Hair follicle dermal papilla cell (primary cell): ENCODE results near the gene MAPK11. TPM values are rescaled to one million over a fixed set of nuclear protein-coding genes. Genes with fewer than 3 reads are reported as not detected.

ENCODE experiments used
- total RNA-seq: library from RNA; depleted of rRNA; stranded (reverse); fragments of >200 nt; gene quantifications from 2 replicates; pipeline ENCODE4 v1.2.3, GENCODE V29; 2012

MAPK11 gene
- total RNA-seq = 6.1 and 7.6 TPM in 2 replicates

DNA sequence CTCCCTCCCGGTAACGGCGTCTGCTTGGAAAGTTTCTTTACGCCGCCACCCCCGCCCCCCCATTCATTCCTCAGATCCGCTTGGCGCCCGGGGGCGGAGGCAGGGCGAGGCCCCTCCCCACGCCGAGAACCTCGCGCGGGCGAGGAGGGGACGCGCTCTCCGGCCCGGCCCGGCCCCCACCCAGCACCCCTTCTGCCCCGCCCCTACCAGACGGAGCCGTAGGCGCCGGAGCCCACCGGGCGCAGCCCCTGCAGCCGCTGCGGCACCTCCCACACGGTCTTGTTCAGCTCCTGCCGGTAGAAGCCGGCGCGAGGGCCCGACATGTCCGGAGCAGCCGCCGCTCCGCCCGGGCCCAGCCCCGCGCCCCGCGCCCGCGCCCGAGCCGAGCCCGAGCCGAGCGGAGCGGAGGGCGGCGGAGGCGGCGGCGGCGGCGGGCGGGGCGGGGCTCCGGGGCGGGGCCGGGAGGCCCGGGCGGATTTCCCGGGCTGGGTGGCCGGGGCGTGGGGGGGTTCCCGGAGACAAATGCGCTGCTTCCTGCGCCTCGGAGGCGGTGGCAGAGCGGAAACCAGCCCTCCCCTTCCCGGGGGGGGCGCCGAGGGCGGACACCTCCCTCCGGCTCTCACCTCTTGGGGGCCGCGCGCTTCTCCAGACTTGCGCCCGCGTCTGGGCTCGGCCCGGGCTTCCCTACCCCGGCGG is at the start of gene MAPK11:
TSS of gene MAPK11 (minus strand) at position 411 of the 696 bp plus-strand sequence. CDS start at position 323, 88 bp downstream.

DNA sequence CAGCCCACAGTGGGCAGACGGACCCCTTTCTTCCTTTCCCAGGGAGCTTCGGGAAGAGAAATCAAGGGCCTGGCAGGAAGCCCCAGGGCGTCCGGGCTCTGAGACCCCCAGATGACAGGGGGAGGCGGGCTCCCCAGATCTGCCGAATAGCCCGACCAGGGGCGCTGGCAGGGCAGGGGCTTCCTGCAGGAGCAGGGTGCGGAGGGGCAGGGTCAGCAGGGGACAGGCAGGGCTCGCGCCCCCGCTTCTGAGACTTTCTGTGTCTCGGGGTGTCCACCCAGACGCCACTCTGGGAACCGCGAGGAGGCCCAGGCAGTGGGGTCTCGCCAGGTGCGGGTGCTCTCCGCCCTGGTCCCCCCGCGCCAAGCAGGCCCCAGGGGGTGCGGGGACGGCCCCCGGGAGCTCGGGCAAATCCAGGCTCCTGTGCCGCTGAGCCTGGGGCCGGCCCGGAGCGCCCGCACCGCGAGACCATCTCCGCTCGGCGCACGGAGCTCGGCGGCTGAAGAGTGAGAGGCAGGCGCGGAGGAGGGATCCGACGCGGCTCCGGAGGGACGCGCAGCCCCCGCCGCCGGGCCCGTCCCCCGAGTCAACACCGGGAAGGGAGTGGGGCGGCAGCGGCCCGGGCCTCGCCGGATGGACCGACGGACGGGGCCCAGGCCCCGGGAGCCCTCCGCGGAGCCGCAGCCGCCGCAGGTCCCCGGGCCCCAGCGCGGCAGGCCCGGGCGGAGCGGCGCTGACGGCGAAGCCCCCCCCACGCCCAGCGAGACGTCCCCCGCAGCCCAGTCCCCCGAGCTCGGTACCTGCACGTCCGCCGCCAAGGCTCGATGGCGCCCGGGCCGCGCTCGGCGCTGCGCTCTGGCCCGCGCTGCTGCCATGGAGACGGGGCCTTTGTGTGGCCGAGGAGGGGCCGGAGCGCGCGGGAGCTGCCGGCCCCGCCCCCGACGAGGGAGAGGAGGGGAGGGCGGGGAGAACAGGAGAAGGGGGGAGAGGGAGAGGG is 36.9 kb upstream of the MAPK11 start, which contains the start of gene PLXNB2:
TSS of gene PLXNB2 (minus strand) at position 894 of the 997 bp plus-strand sequence. CDS start 17,062 bp downstream, outside the sequence.

DNA sequence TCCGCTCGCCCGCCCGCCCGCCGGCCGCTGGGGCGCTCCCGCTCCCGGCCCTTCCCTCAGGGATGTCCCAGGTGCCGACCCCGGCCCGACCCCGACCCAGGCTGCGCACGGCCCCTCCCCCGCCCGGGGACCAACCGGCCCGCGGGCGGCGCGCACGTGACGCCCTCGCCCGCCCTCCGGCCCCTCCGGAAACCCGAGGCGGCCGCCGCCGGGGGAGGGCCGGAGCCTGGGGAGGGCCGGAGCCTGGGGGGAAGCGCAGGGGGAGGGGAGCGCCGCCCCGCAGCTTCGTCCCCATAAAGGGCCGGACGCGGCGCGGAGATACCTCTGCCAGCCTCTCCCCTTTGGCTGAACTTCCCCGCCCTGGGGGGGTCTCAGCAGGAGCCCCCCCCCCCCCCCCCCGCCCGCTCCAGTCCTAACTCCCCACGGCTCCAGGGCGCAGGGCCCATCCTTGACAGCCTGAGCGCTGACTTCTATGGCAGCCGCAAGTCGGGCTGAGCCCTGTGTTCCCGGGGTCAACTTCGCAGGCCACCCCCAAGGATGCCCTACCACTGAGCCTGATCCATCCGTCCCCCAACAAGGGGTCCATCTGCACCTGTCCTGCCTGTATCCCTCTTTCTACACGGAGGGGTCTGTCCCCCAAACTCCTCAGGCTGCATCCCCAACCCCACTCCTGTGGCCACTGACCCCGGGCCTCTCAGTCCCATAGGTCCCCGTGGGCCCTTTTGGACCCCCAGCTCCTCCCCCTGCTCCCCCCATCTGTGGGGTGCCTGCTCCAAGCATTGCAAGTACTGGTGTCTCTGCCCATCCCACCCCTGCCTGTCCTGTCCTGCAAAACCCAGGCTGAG is 8.3 kb downstream of the MAPK11 start, which contains the start of gene MAPK12:
TSS of gene MAPK12 (minus strand) at position 69 of the 845 bp plus-strand sequence. CDS start 174 bp downstream, outside the sequence.

DNA sequence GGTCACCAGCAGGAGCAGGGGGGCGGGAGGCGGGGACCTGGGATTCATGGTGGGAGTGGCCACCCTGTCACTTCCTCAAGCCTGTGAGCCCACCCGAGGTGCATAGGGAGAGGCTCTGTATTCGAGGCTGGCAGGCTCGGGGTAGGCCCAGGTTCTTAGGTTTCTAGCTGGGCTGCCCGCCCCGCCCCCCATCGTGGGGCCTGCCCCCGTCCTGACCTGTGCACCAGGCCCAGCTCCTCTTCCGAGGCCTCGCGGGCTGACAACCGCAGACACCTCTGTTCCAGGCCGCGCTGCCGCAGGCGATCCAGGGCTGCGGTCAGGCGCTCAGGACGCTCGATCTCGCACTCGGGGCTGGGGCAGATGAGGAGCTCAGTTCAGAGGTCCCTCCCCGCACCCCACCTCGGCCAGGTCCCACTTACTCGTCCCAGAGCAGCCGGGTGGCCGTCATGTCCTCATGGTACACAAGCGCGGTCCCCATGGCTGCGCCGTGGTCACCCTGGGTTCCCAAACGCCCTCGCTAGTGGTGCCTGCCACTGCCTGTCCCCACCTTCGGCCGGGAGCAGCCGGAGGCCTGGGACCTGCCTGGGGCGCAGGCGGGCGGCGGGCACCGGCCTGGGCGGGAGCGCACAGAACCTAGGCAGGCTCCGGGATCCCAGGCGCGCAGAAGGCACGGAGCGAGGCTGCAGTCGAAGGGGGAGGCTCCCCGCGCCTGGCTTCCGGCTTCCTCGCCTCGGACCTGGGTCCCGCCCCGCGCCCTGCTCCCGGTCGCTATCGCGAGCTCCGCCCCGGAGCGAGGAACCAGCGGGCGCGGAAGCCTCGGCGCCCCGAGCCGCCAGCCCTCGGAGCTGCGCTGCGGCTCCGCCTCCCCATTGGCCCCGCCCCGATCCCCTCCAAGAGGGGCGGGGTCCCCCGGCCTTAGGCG is 19.4 kb downstream of the MAPK11 start, which contains the start of gene HDAC10:
TSS of gene HDAC10 (minus strand) at position 711 of the 922 bp plus-strand sequence. CDS start at position 478, 233 bp downstream.

DNA sequence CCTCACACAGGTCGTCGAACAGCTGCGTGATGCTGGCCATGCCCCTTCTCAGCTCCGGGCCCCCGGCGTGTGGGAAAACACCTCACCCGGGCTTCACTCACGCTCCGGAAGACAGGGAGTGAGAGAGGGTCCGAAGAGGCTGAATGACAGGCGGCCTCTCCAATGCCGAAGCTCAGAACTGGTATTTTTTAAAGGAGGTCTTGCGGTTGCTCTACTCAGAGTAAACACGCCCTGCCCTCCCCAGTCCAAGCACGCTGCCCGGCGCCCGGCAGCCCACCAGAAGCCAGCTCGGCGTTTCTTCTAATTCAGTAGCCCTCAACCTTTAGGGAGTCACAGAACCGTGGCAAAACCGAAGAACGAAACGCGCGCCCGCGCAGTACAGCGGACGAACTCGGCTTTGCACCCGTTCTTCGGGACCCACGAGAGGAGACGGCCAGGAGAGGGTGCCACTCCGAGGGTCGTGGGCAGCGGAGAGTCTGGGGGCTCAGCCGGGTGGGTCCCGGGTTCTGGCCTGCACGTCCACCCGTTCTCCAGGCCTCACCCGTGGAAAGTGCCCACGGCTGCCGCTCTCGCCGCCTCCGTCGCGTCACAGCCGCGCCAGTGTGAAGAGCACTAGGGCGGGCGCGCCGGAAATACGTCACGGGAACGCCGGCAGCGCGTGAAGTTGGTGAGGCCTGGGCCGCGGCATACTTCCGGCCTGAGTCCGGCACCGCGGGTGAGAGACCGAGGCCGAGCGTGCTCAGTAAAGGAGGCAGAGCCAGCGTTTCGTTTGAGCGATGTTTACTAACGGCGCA is 25.6 kb downstream of the MAPK11 start, which contains the start of gene TUBGCP6:
TSS of gene TUBGCP6 (minus strand) at position 604 of the 794 bp plus-strand sequence. CDS start at position 40, 564 bp downstream.

Other genes starting within 250 kb of the MAPK11 start
- gene TTLL8, start 212.1 kb downstream of the MAPK11 start, total RNA-seq = not detected in 2 replicates
- under 0.01 TPM in 1 of 2 replicates, not detected in the other for gene MLC1, start 185.0 kb downstream of the MAPK11 start, total RNA-seq
- 2.6 TPM in 2 replicates for gene MOV10L1, start 180.4 kb downstream of the MAPK11 start, total RNA-seq
- gene PANX2, start 99.6 kb downstream of the MAPK11 start, total RNA-seq = 0.36 and 0.65 TPM in 2 replicates
- gene TRABD, start 84.5 kb downstream of the MAPK11 start, total RNA-seq = 22.5 and 23.2 TPM in 2 replicates
- 12.3 and 20.6 TPM in 2 replicates for gene SELENOO, start 69.4 kb downstream of the MAPK11 start, total RNA-seq
- gene TUBGCP6, start 25.4 kb downstream of the MAPK11 start, total RNA-seq = 36.3 and 40.6 TPM in 2 replicates
- 20.8 and 24.2 TPM in 2 replicates for gene HDAC10, start 19.1 kb downstream of the MAPK11 start, total RNA-seq
- gene MAPK12, start 8.7 kb downstream of the MAPK11 start, total RNA-seq = 25.0 and 38.6 TPM in 2 replicates
- 125 and 138 TPM in 2 replicates for gene PLXNB2, start 37.3 kb upstream of the MAPK11 start, total RNA-seq
- gene DENND6B, start 56.6 kb upstream of the MAPK11 start, total RNA-seq = 4.9 and 6.0 TPM in 2 replicates
- 66.5 and 71.2 TPM in 2 replicates for gene PPP6R2, start 72.9 kb upstream of the MAPK11 start, total RNA-seq
- gene SBF1, start 204.7 kb upstream of the MAPK11 start, total RNA-seq = 83.8 and 100 TPM in 2 replicates
- 4.5 and 9.6 TPM in 2 replicates for gene ADM2, start 211.2 kb upstream of the MAPK11 start, total RNA-seq
- not detected in 2 replicates for gene MIOX, start 216.5 kb upstream of the MAPK11 start, total RNA-seq
- 82.6 and 93.6 TPM in 2 replicates for gene LMF2, start 237.3 kb upstream of the MAPK11 start, total RNA-seq
- 23.3 and 24.8 TPM in 2 replicates for gene NCAPH2, start 237.8 kb upstream of the MAPK11 start, total RNA-seq